ENCODE results near the gene CIB2. TPM values are rescaled to one million over a fixed set of nuclear protein-coding genes. Genes with fewer than 3 reads are reported as not detected.

Gene CIB2
- total and polyA plus RNA-seq, 4 donors: 18.2 to 81.4 (median 46.5) TPM

- no peaks in the 10 kb centered on the region for H3K4me1 ChIP-seq (ENCODE audit: control insufficient read depth, insufficient read depth, low read length)
- no peaks in the 10 kb centered on the region for H3K9me3 ChIP-seq (ENCODE audit: control insufficient read depth, insufficient read depth, low read length)
- no peak overlapping the region for H3K27ac ChIP-seq (ENCODE audit: low read depth, low read length)
- WGBS (ENCODE audit: insufficient coverage): 78% methylated on average over 7 of the region's 17 CpGs
- no peak for DNase-seq (ENCODE audit: low read depth in 4 of 6, low spot score in 6 of 6)
- no peaks in the 10 kb centered on the region for H3K27me3 ChIP-seq (ENCODE audit: control insufficient read depth, insufficient read depth, low read length)
- H3K36me3 ChIP-seq (ENCODE audit: control insufficient read depth, insufficient read depth, low read length): peaks cover 62% of the 10 kb centered on the region
- H3K4me3 ChIP-seq (ENCODE audit: low read depth, low read length): no peak overlapping the region
Observed at GRCh38 chr15:78170848-78171773, 39.9 kb upstream of the CIB2 start.

GRCh38 chr15:78168608-78169007, 37.4 kb upstream of the CIB2 start:
- Histone ChIP-seq H3K4me3 (ENCODE audit: low read depth, low read length) (no peak overlapping the region), H3K4me1 (ENCODE audit: control insufficient read depth, insufficient read depth, low read length) (no peaks in the 10 kb centered on the region), H3K36me3 (ENCODE audit: control insufficient read depth, insufficient read depth, low read length) (peaks cover 60% of the 10 kb centered on the region), H3K9me3 (ENCODE audit: control insufficient read depth, insufficient read depth, low read length) (no peaks in the 10 kb centered on the region), H3K27ac (ENCODE audit: low read depth, low read length) (no peak overlapping the region), H3K27me3 (ENCODE audit: control insufficient read depth, insufficient read depth, low read length) (no peaks in the 10 kb centered on the region)
- DNase-seq (ENCODE audit: low read depth in 4 of 6, low spot score in 6 of 6): no peak
- 93% methylated on average over 3 of the region's 5 CpGs for WGBS (ENCODE audit: insufficient coverage)

GRCh38 chr15:78167227-78167888, 36.1 kb upstream of the CIB2 start:
- H3K9me3 ChIP-seq (ENCODE audit: control insufficient read depth, insufficient read depth, low read length): no peaks in the 10 kb centered on the region
- 67% methylated on average over 2 of the region's 10 CpGs for WGBS (ENCODE audit: insufficient coverage)
- H3K27me3 ChIP-seq (ENCODE audit: control insufficient read depth, insufficient read depth, low read length): no peaks in the 10 kb centered on the region
- H3K4me1 ChIP-seq (ENCODE audit: control insufficient read depth, insufficient read depth, low read length): no peaks in the 10 kb centered on the region
- H3K36me3 ChIP-seq (ENCODE audit: control insufficient read depth, insufficient read depth, low read length): peaks cover 54% of the 10 kb centered on the region
- H3K27ac ChIP-seq (ENCODE audit: low read depth, low read length): no peak overlapping the region
- no peak for DNase-seq (ENCODE audit: low read depth in 4 of 6, low spot score in 6 of 6)
- no peak overlapping the region for H3K4me3 ChIP-seq (ENCODE audit: low read depth, low read length)

GRCh38 chr15:78164010-78164409, 32.8 kb upstream of the CIB2 start:
- Histone ChIP-seq H3K27me3 (ENCODE audit: control insufficient read depth, insufficient read depth, low read length) (no peaks in the 10 kb centered on the region), H3K36me3 (ENCODE audit: control insufficient read depth, insufficient read depth, low read length) (peaks cover 56% of the 10 kb centered on the region), H3K4me1 (ENCODE audit: control insufficient read depth, insufficient read depth, low read length) (no peaks in the 10 kb centered on the region), H3K9me3 (ENCODE audit: control insufficient read depth, insufficient read depth, low read length) (no peaks in the 10 kb centered on the region), H3K27ac (ENCODE audit: low read depth, low read length) (no peak overlapping the region), H3K4me3 (ENCODE audit: low read depth, low read length) (no peak overlapping the region)
- no CpG with 5 or more reads among the region's 2 CpGs for WGBS (ENCODE audit: insufficient coverage)
- DNase-seq (ENCODE audit: low read depth in 4 of 6, low spot score in 6 of 6): no peak

- peaks cover 56% of the 10 kb centered on the region for H3K36me3 ChIP-seq (ENCODE audit: control insufficient read depth, insufficient read depth, low read length)
- WGBS (ENCODE audit: insufficient coverage): 75% methylated on average over 4 of the region's 13 CpGs
- H3K4me3 ChIP-seq (ENCODE audit: low read depth, low read length): no peak overlapping the region
- no peaks in the 10 kb centered on the region for H3K9me3 ChIP-seq (ENCODE audit: control insufficient read depth, insufficient read depth, low read length)
- no peaks in the 10 kb centered on the region for H3K4me1 ChIP-seq (ENCODE audit: control insufficient read depth, insufficient read depth, low read length)
- no peaks in the 10 kb centered on the region for H3K27me3 ChIP-seq (ENCODE audit: control insufficient read depth, insufficient read depth, low read length)
- no peak for DNase-seq (ENCODE audit: low read depth in 4 of 6, low spot score in 6 of 6)
- H3K27ac ChIP-seq (ENCODE audit: low read depth, low read length): no peak overlapping the region
Observed at GRCh38 chr15:78162038-78162437, 30.8 kb upstream of the CIB2 start.

- peaks cover 41% of the 10 kb centered on the region for H3K36me3 ChIP-seq (ENCODE audit: control insufficient read depth, insufficient read depth, low read length)
- WGBS (ENCODE audit: insufficient coverage): 100% methylated on average over 3 of the region's 3 CpGs
- no peaks in the 10 kb centered on the region for H3K4me1 ChIP-seq (ENCODE audit: control insufficient read depth, insufficient read depth, low read length)
- no peaks in the 10 kb centered on the region for H3K9me3 ChIP-seq (ENCODE audit: control insufficient read depth, insufficient read depth, low read length)
- H3K4me3 ChIP-seq (ENCODE audit: low read depth, low read length): no peak overlapping the region
- no peaks in the 10 kb centered on the region for H3K27me3 ChIP-seq (ENCODE audit: control insufficient read depth, insufficient read depth, low read length)
- DNase-seq (ENCODE audit: low read depth in 4 of 6, low spot score in 6 of 6): no peak
- no peak overlapping the region for H3K27ac ChIP-seq (ENCODE audit: low read depth, low read length)
Observed at GRCh38 chr15:78159395-78159794, 28.1 kb upstream of the CIB2 start.

- no peak overlapping the region for H3K27ac ChIP-seq (ENCODE audit: low read depth, low read length)
- peaks cover 30% of the 10 kb centered on the region for H3K36me3 ChIP-seq (ENCODE audit: control insufficient read depth, insufficient read depth, low read length)
- no peaks in the 10 kb centered on the region for H3K4me1 ChIP-seq (ENCODE audit: control insufficient read depth, insufficient read depth, low read length)
- no CpG with 5 or more reads among the region's 2 CpGs for WGBS (ENCODE audit: insufficient coverage)
- H3K27me3 ChIP-seq (ENCODE audit: control insufficient read depth, insufficient read depth, low read length): no peaks in the 10 kb centered on the region
- no peak for DNase-seq (ENCODE audit: low read depth in 4 of 6, low spot score in 6 of 6)
- H3K4me3 ChIP-seq (ENCODE audit: low read depth, low read length): no peak overlapping the region
- no peaks in the 10 kb centered on the region for H3K9me3 ChIP-seq (ENCODE audit: control insufficient read depth, insufficient read depth, low read length)
Observed at GRCh38 chr15:78157203-78157602, 26.0 kb upstream of the CIB2 start.

GRCh38 chr15:78156653-78157052, 25.4 kb upstream of the CIB2 start:
- WGBS (ENCODE audit: insufficient coverage): no CpG with 5 or more reads among the region's 1 CpG
- Histone ChIP-seq H3K4me1 (ENCODE audit: control insufficient read depth, insufficient read depth, low read length) (no peaks in the 10 kb centered on the region), H3K27me3 (ENCODE audit: control insufficient read depth, insufficient read depth, low read length) (no peaks in the 10 kb centered on the region), H3K4me3 (ENCODE audit: low read depth, low read length) (no peak overlapping the region), H3K27ac (ENCODE audit: low read depth, low read length) (no peak overlapping the region), H3K9me3 (ENCODE audit: control insufficient read depth, insufficient read depth, low read length) (no peaks in the 10 kb centered on the region), H3K36me3 (ENCODE audit: control insufficient read depth, insufficient read depth, low read length) (peaks cover 24% of the 10 kb centered on the region)
- DNase-seq (ENCODE audit: low read depth in 4 of 6, low spot score in 6 of 6): no peak

GRCh38 chr15:78155355-78155939, 24.2 kb upstream of the CIB2 start:
- Histone ChIP-seq H3K4me1 (ENCODE audit: control insufficient read depth, insufficient read depth, low read length) (peaks cover 4% of the 10 kb centered on the region), H3K27me3 (ENCODE audit: control insufficient read depth, insufficient read depth, low read length) (no peaks in the 10 kb centered on the region), H3K9me3 (ENCODE audit: control insufficient read depth, insufficient read depth, low read length) (no peaks in the 10 kb centered on the region), H3K27ac (ENCODE audit: low read depth, low read length) (no peak overlapping the region), H3K4me3 (ENCODE audit: low read depth, low read length) (no peak overlapping the region), H3K36me3 (ENCODE audit: control insufficient read depth, insufficient read depth, low read length) (peaks cover 16% of the 10 kb centered on the region)
- peak in 1 of 6 donors; percentile 3 for DNase-seq (ENCODE audit: low read depth in 4 of 6, low spot score in 6 of 6)
- WGBS (ENCODE audit: insufficient coverage): 100% methylated on average over 1 of the region's 4 CpGs

Data from spinal cord (tissue), 10 donors.